NCI-H774 (cell line): ENCODE measurements around the gene SNPH.

ENCODE experiments used
- DNase-seq: peaks from one replicate; lab custom pipeline; 2025; lab: John Stamatoyannopoulos, UW

The SNPH gene

DNA sequence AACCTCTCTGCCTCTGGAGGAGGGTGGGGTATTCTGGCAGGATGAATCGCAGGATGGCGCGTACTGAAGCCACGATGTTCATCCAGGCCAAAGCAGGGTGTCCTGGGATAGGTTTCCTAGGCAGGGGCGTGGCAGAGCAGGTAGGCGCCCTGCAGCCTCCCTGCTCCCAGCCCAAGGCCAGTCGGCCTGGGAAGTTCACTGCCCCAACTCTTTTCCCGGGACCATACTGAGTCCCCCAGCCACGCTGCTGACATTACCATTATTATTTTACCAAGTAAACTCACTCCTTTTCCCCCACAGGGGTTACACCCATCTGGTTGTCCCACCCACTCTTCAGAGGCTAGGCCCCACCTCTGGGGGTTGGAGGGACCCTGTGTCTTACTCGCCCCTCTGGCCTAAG, 41.1 kb downstream of the SNPH start:
- DNase-seq = no peak

DNA sequence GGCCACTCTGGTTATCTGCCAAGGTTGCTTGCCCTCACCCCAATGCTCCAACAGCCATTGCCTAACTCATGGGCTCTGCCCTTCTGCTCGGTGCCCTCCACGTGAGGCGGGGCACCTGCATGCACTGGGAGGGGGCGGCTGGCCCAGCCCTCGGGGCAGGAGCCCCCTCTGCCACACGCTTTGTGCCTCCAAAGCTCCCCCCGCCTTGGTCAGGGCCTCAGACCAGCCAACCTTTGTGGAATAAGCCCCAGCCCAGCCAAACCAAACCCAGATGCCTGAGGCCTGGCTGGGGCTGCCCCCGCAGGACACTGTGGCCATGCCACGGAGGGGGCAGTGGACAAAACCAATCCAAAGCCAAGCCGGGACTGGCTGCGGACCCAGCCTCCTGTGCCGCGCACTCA, 41.5 kb downstream of the SNPH start:
- no peak for DNase-seq

DNA sequence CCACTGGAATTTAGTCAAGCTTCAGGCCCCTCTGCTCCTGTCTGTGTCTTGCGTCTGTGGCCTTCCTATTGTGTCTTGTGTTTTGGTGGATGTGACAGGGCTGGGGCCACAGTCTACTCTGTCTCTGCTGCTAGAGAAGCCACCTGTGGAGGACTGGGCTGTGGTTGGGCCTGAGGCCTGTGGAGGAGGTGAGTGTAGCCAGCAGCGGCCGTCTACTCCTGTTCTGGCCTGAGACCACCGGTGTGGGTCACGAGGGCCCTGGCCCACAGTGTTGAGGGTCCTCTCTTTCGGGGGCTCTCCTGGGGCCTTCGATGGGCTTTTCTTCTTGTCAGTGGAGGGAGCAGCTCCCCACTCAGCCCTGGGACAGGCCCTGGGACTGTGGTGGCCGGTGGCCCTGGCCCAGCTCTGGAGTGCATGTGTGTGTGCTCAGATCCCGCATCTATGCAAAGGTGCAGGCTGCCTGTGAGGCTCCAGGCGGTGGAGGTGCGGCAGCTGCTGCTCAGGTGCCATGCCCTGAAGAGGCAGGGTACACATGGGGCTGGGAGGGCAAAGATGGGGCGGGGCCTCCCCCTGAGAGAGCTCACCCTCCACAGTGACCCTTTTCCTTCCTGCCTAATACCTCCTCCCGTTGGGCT, 42.1 kb downstream of the SNPH start:
- no peak for DNase-seq

DNA sequence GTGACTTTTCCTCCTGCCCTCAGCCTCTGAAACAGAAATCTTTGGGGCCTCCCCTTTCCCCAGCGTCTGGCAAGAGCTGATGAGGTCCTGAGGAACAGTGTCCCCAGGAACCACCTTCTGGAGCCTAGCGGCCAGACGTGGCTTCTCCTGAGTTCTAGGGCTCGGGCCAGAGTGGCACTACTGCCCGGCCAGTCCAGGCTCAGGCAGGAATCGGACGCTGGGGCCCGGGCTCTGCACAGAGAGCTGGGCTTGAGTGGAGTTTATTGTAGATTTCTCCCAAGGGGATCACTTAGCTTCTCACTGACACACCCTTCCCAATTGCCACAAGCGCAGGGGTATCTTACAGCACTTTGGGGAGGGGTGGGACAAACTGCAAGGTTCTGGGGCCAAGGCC, 42.6 kb downstream of the SNPH start:
- DNase-seq = no peak

DNA sequence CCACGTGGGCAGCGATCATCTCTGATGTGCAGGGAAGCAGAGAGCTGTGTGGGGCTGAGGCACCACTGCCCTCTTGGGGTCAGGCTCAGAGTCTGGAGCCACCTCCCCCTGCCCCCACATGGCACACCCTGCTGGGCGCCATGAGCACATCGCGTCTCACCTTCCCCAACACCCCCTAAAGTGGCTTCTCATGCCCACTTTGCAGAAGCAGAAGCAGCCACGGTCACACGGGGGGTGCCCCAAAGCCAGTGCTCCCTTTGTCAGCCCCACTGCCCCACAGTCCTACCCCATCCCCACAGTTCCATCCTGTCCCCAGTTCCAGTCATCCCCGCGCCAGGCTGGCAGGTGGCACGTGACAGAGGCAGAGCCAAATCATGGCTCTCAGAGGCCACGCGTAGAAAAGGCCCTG, 43.3 kb downstream of the SNPH start:
- DNase-seq = no peak

DNA sequence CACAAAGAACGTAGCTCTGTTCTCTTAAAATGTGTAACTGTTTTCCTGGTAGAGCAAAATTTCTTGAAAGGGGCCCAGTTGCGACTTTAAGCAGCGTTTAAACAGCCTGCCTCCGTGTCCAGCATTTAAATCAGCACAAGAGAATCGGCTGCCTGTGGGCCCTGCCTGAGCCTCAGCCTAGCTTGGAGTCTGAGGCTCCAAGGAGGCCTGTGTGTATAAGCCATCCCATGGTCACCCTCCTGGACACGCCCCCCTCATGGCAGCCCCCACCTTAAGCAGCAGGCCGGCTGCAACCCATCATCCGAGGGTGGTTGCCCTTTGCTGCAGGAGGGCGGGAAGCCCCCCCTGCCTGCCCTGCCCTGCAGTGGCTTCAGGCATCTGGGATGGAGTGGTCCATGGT, 44.0 kb downstream of the SNPH start:
- no peak for DNase-seq

DNA sequence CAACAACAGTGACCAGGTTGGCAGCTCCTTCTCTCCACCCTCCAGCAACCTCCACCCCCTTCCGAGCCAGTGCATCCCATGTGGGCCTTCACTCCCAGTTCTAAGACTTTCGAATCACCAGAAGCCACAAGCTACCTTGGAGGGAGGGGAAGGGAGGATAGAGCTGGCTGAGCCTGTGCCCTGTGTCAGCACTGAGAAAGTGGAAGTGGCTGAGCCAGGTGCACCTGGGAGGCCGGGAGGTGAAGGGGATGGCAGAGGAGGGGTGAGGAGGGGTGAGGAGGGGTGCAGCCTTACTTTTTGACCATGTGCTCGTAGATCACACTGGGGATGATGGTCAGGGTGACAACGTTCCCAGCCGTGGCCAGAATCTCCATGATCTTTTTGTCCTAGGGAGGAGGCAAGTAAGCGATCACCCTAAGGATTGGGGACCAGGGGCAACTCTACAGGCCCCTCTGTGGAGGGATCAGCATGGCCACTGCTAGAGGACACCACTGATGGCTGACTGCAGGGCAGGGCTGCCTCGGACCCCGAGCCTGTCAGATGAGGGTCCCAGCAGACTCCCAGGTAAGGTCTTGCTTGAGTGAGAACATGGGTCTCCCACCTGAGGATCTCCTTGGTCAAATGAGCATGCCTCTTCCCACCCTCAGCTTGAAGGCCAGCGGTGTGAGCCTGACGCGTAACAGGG, 44.6 kb downstream of the SNPH start:
- no peak for DNase-seq

DNA sequence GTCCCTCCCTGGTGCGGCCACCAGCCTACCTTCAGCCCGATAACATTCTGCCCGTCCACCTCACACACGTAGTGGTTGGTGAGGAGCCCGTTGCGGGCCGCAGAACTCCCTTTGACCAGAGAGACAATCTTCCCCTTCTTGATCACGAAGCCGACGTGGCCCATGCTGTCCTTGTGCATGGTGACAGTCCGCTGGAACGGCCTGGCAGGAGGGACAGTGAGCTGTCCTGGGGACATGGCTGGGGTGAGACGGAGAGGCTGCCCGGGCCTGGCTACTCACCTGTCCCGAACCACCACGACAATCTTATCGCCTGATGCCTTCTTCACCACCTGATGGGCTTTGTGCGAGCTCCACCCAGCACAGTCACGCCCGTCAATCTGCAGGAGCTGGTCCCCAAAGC, 46.2 kb downstream of the SNPH start:
- DNase-seq = no peak

DNA sequence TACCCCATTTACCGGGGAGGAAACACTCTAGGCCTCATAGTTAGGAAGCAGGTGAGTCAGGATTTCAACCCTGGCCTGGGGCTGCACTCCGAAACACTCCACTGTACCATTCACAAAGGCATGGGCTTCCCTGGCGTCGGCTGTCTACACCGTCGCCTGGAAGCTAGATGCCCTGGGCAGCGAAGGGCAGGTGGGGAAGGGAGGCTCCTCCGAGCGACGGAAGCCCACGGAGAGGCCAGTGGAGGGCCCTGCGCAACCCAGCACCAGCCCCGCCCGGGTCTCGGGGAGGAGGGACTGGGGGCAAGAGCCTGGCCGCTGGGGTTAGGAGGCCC, 46.8 kb downstream of the SNPH start:
- no peak for DNase-seq

DNA sequence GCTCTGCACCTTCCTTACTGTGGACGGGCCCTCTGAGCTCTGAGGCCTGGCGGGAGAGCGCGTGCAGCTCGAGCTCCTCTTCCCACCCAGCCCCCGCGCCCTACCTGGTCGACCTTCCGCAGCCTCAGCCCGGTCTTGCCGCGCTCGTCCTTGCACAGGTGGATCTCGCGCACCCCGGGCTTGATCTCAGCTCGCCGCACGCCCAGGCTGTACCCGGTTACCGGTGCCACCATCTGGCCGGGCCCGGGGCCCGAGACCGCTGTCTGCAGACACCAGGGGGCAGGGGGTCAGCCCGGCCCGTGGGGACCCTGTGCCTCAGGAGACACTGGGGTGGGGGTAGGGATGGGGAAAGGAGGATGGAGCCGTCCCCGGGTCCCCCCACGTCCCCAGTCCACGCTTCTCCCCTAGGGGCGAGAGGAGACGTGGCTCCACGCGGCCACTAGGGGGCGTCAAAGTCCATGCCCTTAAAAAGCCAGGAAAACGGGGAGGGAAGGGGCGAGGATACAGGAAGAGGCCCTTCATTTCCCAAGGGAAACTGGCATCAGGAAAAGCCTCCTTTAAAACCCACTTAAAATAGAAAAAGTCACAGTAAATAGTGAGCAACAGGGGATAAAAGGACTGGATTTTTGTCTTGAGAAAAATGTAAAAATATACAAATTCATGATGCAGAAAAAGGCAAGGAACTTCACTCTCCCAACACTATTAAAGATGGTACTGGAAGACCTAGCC, 47.3 kb downstream of the SNPH start:
- peak; percentile 21 for DNase-seq

DNA sequence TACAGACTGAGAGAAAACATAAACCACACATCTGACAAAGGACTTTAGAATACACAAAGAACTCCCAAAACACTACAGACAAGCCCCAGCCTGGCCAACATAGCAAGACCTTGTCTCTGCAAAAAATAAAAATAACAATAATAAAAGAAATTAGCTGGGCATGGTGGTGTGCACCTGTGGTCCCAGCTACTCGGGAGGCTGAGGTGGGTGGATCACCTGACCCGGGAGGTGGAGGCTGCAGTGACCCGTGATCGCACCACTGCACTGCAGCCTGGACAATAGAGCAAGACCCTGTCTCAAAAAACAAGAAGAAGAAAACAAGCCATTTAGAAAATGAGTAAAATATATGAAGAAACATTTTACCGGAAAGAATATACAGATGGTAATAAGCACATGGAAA, 49.7 kb downstream of the SNPH start:
- DNase-seq = no peak

DNA sequence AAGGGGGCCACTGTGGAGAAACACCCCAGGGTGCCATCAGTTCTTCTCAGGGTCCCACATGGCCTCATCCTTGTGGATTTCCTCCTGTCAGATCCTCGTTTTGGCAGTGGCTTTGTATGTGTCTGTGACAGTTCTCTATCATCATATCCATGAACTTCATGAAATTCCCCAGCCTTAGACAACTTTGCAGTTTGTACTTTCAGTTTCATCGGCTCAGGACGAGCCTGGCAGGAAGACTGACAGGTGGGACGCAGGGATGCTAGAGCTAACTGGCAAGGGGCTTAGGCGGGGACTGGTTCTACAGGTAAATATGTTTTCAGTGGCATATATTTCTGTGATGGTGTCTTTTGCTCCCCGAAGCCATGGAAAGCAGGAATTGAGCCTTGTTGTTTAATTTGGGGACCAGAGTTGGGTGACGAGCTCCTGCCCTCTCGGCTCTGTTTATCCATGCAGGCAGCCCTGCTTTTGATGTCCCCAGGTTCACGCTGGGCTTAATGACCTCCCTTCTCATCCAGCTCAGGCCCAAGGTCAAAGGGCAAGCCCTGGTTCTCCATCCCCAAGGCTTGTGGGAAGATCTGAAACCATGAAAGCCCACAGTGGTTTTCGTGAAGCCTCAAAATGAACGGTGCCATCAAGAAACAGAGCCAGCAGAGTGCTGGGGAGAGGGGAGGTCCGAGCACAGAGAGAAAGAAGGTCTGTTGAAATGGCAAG, 51.6 kb downstream of the SNPH start:
- DNase-seq = no peak

DNA sequence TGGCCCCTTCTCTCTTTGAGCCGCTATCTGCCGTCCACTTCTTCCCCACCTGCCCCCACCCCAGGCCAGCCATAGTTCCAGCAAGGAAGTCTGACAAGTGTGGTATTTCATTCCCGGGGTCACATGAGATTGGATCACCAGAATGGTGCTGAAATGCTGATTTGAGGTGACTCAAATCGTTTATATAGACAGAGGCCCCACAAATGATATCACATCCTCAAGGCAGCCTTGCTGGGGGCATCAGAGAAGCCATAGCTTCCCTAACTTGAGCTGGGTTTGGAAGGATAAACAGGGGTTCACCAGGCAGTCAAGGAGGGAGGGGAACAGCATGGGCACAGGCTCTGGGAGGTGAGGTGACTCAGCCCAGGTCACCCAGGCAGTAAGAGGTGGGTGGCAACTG, 53.0 kb downstream of the SNPH start:
- DNase-seq = no peak

DNA sequence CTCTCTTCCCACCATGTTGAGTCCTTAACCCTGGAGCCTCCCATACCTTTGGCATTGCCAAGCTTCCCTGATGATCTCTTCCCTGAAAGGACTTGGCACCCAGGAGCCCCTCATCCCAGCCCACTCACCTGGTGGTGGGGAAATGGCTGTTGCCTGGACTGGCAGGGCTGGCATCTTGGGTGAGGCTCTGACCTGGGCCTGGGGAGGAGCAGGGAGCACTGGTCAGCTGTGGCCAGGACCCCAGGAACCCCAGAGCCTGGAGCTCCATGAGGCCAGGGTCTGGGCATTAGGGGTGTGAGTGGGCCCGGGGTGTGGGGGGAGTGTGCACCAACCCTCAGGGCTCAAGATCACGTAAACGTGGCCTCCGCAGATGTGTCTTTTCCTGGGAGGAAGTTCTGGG, 53.4 kb downstream of the SNPH start:
- no peak for DNase-seq

DNA sequence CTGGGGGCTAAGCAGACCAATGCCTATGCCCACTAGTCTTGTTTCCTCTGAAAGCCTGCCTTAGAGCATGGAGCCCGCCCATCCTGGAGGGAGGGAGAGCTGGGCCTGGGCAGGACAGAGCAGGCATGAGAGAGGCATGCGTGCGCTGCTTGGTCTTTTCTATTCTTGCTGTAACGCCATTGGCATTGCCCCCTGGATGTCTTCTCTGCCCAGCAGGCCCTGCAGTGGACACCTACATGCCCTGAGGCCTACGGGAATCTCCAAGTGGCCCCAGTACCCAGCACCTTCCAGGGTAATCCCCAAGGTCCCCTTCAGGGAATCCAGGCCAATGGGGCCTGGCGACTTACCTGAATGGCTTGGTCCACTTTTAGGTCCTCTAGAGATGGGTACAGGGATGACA, 53.9 kb downstream of the SNPH start:
- DNase-seq = no peak

DNA sequence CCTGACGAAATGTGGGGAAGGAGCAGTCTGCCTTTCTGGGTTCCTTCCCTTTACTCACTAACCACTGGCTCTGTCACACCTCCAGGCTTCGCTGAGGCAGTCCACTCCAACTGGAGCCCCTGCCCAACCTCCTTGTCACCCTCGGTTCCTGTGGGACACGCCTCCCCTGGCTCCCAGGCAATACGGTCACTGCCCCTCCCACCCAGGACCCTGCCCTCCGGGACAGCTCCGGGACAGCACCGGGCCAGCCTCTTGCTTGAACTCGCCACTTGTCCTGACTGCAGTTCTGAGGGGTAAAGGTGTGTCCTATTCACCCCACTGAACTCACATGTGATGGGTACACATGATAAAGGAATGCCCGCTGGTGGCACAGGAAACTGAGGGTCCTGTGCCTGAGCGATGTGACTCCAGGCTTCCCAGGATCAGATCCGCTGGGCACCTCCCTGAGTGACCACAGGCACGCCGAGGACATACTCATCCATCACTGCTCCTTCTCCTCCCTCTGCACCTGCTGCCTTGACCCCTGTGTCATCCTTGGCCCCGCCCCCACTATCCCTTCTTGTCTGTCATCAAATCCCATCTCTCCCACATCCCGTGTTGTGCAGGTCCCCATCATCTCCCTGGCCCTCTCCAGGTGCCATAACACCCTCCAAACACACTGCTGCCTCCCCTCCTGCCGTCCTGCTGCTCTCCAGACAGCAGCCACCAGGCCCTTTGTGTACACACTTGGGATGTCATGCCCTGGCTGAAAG, 55.0 kb downstream of the SNPH start:
- DNase-seq = no peak

DNA sequence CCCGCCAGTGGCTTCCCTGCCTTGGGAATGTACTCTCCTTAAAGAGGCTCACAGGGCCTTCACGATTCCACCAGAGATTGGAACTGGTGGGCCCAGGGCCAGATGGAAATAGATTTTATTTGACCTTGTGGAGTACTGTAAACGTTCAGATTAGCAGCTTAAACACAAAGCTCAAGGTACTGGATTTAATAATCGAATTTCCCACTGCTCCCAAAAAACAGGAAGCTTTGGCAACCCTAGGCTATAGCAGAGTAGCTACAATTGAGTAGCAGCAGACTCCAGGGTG, 55.5 kb downstream of the SNPH start:
- no peak for DNase-seq

DNA sequence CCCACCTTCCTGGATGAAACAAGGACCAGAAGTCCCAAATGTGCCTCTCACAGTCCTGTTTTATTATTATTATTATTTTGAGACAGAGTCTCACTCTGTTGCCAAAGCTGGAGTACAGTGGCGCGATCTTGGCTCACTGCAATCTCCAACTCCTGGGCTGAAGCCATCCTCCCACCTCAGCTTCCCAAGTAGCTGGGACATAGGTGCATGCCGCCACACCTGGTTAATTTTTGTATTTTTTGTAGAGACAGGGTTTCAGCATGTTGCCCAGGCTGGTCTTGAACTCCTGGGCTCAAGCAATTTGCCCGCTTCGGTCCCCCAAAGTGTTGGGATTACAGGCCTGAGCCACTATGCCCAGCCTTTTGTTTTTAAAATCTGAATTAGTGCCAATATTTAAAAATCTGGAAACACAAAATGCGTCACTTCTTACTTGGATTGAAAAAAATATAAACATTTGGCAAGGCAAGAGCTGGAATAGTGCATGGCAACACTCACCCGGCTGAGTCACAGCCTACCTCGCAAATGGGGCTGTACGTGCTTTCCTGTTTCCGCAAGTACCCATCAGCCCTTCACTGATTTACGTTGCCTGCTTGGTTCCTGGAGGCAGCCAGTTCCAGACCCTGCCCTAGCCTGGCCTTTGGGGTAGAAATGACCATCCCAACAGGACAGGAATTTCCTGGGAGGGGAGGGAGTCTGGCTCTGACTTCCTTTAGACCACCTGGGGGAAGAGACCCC, 56.6 kb downstream of the SNPH start:
- DNase-seq = no peak

DNA sequence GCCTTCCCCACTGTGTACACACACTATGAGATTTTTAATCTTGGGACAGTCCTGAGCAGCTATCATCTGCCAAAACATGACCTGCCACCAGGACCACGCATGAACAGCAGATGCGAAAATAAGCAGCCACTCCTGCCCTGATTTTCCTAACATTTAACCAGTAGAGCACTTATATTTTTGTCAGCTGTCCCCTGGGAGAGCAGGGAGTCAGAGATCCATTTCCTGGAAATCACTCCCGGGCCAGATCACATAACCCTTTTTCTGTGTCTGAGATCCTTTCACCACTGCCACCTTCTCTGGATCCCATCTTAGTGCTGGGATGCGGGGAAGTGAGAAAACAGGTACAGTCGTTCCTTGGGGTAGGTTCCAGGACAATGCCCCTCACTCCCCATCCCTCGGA, 57.2 kb downstream of the SNPH start:
- no peak for DNase-seq

DNA sequence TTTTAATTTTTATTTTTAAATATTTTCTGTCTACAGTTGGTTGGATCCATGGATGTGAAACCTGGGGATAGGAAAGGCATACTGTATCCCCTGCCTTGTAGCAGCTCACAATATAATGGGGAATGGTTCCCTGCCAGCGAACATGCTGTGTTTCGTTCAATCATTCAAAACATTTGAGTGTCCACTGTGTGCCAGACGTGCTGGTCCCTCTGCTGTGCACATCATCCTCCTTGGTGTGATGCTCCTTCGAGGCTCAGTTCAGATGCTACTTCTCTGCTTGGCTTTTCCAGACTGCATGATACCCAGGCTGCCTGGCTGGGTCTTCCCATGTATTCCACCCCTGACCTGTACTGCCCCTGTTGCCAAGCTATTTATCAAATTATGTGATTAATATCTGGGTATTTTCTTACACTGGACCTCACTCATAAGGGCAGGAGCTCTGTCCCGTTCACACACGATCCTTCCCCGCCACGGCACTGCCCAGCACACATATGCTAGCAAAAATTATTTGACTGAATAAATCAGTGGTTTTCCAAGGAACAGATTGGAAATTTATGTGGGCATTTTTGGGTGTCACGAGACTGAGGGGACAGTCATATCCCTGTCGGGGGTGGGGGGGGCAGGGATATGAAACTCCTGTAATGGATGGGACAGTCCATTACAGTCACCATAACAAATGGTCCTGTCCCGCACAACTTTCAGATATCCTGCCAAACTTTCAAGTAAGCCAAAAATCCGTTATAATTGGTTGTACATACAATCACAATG, 57.9 kb downstream of the SNPH start:
- DNase-seq = no peak

DNA sequence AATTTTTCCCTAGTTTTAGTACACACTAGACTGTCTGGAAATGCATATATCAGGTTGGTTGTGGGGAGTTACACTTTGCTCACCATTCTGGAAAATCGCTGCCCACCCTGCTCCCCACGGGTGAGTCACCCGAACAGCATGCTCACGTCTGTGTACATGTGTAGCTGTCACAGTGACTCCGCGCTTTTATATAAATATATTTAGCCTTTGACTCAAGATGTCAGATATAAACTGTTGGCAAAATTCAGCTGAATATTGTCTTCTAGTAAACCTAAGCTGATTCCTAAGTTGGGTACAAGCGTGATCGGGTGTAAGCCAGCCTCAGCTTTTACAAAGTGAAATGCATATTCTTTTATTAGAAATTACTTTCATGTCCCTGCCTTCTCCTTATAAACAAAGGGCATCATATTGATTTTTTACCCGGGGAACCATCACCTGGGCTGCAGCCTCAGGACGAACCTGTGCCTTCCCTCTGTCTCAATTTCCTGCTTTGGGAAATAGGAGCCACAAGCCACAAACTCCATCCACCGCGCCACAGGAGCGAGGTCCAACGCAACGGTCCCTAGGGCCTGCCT, 58.6 kb downstream of the SNPH start:
- no peak for DNase-seq
